ENCODE results near the gene FMR1.

FMR1 gene

DNA sequence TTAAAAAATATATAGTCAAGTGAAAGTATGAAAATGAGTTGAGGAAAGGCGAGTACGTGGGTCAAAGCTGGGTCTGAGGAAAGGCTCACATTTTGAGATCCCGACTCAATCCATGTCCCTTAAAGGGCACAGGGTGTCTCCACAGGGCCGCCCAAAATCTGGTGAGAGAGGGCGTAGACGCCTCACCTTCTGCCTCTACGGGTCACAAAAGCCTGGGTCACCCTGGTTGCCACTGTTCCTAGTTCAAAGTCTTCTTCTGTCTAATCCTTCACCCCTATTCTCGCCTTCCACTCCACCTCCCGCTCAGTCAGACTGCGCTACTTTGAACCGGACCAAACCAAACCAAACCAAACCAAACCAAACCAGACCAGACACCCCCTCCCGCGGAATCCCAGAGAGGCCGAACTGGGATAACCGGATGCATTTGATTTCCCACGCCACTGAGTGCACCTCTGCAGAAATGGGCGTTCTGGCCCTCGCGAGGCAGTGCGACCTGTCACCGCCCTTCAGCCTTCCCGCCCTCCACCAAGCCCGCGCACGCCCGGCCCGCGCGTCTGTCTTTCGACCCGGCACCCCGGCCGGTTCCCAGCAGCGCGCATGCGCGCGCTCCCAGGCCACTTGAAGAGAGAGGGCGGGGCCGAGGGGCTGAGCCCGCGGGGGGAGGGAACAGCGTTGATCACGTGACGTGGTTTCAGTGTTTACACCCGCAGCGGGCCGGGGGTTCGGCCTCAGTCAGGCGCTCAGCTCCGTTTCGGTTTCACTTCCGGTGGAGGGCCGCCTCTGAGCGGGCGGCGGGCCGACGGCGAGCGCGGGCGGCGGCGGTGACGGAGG lies at the start of gene FMR1:
FMR1 (plus strand) TSS at position 728 of the 831 bp plus-strand sequence. CDS start 261 bp downstream, outside the sequence.
- DNase-seq, result peak; percentile 93

DNA sequence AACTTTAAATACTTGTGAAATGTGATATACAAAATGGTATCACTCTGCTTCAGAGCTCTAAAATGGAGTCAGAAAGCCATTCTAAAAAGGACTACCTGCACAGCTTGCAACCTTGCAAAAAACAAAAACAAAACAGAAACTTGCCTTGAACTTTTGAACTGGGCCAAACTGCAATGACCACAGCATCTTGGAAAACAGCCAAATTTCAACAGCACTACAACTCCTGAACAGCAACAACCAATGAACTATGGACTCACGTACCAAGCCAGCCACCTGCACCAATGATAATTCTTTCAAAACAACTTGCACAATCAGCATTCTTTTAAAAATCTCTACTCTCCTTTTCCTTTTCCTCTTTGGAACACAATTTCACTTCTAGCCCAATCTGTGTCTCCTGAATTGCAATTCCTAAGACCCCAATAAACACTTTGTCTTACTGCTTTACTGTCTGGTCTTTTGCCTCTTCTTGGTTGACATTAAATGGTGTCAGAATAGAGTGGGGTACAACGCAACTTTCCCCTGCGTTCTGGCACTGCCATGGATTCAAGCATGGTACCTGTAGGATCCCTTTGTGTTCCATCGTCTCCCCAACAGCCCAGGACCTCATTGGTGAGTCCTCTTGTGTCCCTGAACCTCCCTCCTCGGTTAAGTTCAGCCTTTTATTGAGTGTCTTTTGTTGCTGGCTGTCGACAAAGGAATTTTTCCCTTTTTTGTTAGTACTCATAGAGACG lies 35.7 kb upstream of the FMR1 start:
- no peak for DNase-seq

DNA sequence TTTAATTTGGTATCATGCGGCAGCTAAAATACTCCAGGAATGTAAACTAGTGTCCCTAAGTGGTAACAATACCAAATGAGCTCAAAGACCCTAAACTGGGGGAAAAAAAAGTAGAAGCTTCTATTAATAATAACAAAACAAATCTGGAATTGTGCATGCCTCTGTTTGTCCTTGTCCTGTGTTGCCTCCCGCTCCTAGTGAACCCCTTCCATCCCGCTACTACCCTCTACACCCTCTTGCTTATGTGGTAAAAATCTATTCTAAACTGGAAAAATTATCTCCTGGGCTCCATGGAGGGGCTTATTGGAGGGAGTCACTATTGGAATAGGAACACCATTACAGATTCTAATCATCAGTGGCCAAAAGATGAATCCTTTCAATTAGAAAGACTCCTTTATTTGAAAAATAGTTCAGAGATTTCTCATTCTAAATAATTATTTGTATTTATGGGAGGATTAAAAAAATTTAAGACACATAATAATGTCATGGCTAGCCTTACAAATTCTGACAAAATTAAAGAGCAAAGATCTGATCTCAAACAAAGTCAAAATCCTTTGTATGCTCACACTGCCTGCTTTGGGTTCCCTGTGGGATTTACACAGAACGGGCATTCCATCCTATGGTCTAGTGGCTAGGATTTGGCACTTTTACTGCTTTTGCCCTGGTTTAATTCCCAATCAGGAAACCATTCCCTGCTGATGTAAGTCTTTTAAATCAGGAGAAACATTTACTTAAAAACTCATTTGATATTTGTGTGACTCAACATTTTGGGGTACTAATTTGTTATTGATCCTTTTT lies 34.7 kb upstream of the FMR1 start:
- no peak for DNase-seq

DNA sequence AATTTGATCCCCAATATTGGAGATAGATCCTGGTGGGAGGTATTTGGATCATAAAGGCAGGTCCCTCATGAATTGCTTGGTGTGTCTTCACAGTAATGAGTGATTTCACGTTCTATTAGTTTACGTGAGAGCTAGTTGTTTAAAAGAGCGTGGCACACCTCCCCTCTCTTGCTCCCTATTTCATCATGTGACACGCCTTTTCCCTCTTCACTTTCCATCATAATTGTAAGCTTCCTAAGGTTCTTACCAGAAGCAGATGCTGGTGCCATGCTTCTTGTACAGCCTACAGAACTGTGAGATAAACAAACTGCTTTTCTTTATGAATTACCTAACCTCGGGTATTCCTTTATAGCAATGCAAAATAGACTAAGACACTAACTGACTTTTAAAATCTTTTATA lies 34.0 kb upstream of the FMR1 start:
- DNase-seq, result no peak

DNA sequence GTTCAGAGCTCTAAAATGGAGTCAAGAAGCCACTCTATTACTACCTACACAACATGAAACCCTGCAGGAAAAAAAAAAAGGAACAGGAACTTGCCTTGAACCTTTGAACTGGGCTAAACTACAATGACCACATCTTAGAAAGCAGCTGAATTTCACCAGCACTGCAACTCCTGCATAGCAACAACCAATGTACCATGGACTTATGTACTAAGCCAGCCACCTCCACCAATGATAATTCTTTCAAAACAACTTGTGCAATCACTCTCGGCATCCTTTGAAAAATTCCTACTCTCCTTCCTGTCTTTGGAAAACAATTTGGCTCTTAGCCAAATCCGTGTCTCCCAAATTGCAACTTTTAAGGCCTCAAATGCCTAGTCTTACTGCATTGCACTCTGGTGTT lies 26.8 kb upstream of the FMR1 start:
- DNase-seq, result no peak

DNA sequence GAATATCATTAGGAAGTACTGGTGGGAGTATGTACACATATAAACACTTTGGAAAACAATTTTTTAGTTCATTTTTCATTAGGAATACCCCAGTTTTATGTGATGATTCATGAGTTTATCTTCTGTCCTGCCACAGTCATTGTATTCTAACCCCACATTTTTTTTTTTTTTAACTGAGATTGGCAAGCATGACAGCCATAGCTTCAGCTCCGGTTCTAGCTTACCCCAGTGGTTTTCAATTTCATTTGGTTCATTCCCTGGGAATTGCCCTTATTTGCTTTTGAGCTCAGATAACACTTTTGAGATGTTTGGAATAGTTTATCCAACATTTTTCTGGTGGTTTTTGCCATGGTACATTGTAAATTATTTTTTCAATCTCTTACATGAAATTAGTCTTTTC lies 21.0 kb upstream of the FMR1 start:
- no peak for DNase-seq

DNA sequence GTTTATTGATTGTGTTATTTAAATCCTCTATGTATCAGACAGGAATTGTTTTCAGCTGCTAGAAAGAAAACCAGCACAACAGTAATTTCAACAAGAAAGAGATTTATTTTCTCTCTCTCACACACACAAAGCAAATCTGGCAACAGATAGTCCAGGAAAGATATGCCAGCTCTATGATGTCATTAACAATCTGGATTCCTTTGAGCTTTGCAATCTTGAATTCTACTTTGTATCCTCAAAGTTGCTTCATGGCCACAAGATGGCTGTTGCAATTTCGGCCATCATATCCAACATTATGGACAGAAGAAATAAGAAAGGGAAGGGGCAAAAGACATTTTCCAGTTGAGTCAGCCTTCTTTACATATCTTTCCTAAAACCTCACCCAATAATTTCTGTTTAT lies 19.8 kb upstream of the FMR1 start:
- DNase-seq, result no peak

DNA sequence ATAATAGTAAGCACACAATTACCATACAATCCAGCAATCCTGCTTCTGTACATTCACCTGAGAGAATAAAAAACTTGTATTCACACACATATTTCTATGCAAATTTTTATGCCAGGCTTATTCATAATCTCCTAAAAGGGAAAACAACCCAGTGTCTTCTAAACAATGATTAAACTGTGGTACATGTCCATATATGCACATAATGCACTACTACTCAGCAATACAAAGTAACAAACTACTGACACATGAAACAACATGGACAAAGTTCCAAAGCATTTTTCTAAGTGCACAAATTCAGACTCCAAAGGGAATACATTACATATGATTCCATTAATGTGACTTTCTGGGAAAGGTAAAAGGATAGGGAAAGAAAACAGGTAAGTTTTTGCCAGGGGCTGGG lies 18.0 kb upstream of the FMR1 start:
- no peak for DNase-seq

DNA sequence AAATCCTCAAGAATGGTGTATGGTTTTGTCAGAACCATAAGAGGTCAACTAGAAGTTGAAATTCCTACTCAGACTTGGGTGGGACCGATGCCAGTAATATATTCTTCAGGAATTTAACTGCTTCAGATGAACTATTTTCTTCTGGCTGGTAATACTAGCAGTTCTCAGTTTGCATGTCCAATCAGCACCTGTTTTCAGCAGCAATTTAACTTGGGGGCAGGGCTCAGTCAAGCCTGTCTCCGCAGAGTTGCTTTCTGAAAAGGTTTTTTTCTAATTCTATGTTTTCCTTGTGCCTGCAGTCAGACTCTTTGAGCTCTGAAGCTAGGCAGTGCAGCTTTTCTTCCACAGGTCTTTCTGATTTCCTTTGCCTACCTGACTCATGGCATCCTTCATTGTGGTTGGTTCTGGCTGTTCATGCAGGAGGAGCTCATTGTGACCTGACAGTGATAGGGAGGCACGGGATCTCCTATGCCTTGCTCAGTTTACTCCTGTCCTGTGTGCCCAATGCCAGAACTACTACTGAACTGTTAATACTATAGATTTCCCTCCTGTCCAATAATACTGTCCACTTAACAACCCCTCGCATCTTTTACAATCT lies 17.3 kb upstream of the FMR1 start:
- DNase-seq, result no peak

DNA sequence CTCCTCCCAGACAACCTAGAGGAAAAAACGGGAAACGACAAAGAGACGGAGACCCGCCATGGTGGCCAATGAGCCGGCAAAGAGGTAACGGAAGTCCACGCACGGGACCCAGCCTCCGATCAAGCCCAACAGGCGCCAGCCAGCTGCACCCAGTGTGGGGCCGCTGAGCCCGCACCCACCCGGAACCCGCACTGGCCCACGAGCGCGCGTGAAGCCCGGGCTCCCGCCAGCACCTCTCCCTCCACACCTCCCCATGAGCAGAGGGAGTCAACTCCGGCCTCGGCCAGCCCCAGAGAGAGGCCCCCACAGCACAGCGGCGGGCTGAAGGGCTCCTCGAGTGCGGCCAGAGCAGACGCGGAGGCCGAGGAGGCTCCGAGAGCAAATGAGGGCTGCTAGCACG lies 14.6 kb upstream of the FMR1 start:
- DNase-seq, result no peak

DNA sequence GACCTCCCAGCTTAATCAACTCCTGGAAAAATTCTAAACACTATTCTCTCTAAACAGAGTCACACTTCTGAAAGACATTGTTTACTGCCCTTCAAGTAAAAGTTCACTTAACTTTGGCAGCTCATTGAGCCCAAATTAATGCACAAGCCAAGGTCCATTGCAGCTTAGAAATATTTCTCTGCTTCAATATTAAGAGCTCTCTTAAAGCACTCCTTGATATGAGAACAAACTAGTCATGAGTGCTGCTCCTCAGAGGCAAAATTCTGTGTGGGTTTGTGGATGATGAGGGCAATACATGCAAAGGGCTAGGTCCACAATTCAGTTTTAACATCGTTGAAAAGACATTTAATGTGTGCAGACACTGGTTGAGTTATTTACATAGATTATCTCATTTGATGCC lies 12.8 kb upstream of the FMR1 start:
- no peak for DNase-seq

DNA sequence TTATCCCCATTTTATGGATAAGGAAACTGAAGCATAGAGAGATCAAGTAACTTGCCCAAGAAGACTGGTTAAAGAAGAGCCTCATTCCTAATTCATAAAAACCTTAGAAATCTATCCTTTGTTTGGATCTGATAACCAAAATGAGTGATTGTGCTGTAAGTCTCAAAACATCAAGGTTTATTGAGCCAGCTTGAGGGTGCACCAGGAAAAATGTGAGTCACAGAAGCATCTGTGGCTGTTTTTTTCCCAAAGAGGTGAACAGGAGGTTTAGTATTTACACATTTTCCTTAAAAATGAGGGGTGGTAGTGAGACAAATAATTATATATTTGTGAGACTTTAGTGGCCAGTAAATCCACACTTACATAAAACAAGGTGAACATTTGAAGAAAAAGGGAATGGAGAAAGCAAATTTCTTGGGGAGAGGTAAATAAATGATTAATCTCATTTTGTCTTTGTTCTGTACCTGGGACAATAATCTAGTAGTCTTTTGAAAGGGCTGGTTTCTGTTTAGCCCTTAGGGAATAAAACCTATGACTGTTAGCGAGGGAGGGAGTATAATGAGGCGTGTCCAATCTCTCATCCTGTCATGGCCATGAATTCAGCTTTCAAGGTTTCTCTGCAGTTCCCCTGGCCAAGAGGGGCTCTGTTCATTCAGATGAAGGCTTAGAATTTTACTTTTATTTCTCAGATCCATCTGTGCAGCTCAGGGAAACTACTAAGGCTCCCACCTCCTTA lies 12.2 kb upstream of the FMR1 start:
- DNase-seq, result no peak

DNA sequence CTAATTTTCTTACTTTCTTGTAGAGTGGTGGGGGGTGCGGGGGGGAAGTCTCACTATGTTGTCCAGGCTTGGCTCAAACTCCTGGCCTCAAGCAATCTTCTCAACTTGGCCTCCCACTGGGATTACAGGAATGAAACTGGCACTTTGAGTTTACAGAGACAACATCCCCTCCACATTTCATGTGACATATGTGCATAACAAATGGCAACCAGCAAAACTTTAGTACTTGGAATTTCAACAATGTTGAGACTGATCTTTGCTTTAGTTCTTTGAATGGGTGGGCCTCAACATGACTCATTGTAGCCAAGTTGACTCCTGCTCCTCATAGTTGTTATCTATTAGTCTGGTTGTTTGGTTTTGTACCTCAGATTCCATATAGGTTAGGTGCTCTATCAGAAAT lies 11.4 kb upstream of the FMR1 start:
- no peak for DNase-seq

DNA sequence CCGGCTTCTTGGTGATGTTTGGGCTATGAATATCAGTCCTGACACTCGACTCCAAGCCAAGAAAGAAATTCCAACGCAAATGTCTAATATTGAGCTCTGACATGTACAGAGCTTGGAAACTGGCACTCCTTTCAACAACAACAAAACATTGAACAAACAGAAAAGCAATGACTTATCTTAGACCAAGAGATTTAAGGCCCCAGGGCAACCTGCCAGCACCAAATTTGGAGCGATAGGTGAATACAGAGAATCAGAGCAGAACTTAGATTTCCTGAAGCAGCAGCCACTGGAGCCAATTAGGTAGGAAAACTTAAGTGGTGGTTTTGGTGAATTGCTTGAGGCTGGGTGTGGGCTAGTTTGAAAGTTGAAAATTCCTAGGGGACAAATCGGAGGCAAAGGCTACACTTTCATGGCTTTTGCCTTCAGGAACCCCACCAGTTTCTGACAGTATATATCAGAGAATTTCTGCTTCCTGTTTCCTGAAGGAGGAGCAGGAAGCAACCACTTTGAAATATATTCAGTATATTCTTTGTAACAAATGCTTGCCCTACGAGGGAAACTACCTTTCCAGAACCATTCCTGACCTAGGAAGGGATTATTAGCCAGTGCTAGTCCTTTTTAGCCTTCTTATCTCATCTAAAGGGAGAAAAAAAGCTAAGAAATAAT lies 10.1 kb upstream of the FMR1 start:
- DNase-seq, result no peak

DNA sequence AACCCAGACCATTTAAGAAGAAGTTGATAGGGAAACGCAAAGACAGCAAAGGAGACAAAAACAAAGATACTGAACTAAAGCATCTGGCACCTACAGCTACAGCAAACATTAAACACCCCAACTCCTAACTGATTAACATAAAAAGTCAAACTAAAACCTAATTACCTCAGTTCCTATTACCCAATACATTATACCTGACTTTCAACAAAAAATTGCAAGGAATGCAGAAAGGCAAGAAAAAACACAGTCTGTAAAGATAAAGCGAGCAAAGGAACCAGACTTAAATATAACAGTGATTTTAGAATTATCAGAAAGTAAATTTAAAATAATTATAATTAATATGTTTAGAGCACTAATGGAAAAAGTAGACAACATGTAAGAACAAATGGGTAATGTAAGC lies 9.4 kb upstream of the FMR1 start:
- DNase-seq, result no peak

DNA sequence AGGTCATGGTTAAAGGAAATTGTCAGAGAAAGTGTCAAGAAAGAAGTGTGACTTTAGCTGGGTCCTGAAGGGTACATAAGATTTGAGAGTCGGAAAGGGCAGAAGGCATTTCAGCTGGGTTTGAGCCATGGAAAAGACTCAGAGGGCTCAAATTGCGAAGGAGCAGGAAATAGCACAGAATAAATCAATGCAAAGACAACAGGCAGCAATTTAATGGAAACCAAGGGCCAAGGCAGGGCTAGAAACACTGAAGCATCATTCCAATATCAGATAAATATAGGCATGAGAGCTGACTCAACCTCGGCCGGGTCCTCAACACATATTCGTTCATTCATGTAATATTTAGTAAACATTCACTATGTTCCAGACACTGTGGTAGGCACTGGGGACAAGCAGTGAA lies 3.6 kb upstream of the FMR1 start:
- DNase-seq, result no peak

DNA sequence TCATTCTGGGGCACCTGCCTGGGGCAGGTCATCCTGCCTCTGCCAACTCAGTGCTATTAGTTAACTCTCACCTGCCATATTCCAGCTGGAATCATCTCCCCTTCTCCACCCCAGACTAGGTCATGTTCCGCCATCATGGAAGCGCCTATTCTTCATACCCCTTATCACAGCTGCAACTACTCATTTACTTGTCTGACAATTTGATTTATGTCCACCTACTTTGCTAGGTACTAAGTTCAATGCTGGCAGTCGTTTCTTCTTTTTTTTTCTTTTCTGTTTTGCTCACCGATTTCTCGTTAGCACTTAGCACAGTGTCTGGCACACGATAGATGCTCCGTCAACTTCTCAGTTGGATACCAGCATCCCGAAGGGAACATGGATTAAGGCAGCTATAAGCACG lies 1.1 kb upstream of the FMR1 start:
- no peak for DNase-seq

DNA sequence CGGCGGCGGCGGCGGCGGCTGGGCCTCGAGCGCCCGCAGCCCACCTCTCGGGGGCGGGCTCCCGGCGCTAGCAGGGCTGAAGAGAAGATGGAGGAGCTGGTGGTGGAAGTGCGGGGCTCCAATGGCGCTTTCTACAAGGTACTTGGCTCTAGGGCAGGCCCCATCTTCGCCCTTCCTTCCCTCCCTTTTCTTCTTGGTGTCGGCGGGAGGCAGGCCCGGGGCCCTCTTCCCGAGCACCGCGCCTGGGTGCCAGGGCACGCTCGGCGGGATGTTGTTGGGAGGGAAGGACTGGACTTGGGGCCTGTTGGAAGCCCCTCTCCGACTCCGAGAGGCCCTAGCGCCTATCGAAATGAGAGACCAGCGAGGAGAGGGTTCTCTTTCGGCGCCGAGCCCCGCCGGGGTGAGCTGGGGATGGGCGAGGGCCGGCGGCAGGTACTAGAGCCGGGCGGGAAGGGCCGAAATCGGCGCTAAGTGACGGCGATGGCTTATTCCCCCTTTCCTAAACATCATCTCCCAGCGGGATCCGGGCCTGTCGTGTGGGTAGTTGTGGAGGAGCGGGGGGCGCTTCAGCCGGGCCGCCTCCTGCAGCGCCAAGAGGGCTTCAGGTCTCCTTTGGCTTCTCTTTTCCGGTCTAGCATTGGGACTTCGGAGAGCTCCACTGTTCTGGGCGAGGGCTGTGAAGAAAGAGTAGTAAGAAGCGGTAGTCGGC lies 528 bp downstream of the FMR1 start:
- peak; percentile 63 for DNase-seq

DNA sequence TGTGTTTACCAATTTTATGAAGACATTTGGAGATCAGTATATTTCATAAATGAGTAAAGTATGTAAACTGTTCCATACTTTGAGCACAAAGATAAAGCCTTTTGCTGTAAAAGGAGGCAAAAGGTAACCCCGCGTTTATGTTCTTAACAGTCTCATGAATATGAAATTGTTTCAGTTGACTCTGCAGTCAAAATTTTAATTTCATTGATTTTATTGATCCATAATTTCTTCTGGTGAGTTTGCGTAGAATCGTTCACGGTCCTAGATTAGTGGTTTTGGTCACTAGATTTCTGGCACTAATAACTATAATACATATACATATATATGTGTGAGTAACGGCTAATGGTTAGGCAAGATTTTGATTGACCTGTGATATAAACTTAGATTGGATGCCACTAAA lies 1.9 kb downstream of the FMR1 start:
- DNase-seq, result no peak

DNA sequence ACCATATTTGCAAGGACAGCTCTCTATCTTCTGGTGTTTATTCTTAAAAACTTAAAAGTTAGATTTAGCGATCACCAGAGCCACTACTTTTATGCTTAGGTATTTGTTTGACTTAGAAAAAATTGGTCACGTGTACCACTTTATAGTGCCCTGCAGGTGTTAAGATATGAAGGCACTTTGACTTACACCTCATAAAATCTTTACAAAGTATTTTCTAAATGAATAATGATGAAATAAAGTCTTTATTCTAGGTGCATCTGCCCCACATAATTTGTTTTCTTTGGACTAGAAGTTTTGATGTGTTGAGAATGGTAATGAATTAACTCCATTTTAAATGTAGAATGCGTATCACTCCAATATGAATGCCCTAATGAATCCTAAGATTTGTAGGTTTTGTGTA lies 2.9 kb downstream of the FMR1 start:
- no peak for DNase-seq

DNA sequence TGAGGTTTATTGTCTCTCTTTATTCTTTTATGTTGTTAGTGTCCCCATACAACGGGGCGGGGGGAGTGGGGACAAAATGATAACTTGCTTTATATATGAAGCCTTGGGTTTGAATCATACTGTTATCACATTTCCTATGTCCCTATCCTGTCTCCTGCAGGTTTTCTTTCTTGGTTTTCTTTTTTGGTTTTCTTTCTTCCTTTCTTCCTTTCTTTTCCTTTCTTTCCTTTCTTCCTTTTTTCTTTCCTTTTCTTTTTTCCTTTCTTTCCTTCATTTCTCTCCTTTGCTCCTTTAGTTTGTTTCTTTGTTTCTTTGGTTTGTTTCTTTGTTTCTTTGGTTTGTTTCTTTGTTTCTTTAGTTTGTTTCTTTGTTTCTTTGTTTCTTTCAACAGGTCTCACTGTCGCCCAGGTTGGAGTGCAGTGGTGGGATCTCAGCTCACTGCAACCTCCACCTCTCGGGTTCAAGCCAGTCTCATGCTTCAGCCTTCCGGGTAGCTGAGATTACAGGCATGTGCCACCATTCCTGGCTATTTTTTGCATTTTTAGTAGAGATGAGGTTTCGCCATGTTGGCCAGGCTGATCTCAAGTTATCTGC lies 4.8 kb downstream of the FMR1 start:
- no peak for DNase-seq
